Fibroblast of the aortic adventitia (primary cell): ENCODE measurements around the gene TMEM183A. TPM values are rescaled to one million over a fixed set of nuclear protein-coding genes. Genes with fewer than 3 reads are reported as not detected.

Experiments used
- DNase-seq: peaks from one replicate; pipeline ENCODE4 v3.0.0-alpha.2; 2010; ENCODE audit warnings: low read depth
- H3K4me3 ChIP-seq: 2 replicates; pipeline ENCODE4 v1.5.1; 2011; ENCODE audit warnings: low read depth, mild to moderate bottlenecking, control low read depth, low read length, moderate library complexity
- total RNA-seq: library from RNA; depleted of rRNA; stranded (reverse); fragments of >200 nt; gene quantifications from 2 replicates; pipeline ENCODE4 v1.2.3, GENCODE V29; 2012; ENCODE audit warnings: low replicate concordance
- TF ChIP-seq, protein P1 (sequence below): IDR thresholded peaks from 2 replicates; pipeline ENCODE4 v1.5.1; 2011; ENCODE audit warnings: mild to moderate bottlenecking, low read length, control low read depth, inconsistent platforms; ENCODE audit not compliant: insufficient read depth

Gene TMEM183A
- total RNA-seq, 1 donor, result 76.2 TPM

GRCh38 chr1:203069030-203069747, 62.0 kb downstream of the TMEM183A start:
- no peak overlapping the region for H3K4me3 ChIP-seq
- peak; percentile 28 for DNase-seq
- TF ChIP-seq, protein P1, sequence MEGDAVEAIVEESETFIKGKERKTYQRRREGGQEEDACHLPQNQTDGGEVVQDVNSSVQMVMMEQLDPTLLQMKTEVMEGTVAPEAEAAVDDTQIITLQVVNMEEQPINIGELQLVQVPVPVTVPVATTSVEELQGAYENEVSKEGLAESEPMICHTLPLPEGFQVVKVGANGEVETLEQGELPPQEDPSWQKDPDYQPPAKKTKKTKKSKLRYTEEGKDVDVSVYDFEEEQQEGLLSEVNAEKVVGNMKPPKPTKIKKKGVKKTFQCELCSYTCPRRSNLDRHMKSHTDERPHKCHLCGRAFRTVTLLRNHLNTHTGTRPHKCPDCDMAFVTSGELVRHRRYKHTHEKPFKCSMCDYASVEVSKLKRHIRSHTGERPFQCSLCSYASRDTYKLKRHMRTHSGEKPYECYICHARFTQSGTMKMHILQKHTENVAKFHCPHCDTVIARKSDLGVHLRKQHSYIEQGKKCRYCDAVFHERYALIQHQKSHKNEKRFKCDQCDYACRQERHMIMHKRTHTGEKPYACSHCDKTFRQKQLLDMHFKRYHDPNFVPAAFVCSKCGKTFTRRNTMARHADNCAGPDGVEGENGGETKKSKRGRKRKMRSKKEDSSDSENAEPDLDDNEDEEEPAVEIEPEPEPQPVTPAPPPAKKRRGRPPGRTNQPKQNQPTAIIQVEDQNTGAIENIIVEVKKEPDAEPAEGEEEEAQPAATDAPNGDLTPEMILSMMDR, result no peak

DNA sequence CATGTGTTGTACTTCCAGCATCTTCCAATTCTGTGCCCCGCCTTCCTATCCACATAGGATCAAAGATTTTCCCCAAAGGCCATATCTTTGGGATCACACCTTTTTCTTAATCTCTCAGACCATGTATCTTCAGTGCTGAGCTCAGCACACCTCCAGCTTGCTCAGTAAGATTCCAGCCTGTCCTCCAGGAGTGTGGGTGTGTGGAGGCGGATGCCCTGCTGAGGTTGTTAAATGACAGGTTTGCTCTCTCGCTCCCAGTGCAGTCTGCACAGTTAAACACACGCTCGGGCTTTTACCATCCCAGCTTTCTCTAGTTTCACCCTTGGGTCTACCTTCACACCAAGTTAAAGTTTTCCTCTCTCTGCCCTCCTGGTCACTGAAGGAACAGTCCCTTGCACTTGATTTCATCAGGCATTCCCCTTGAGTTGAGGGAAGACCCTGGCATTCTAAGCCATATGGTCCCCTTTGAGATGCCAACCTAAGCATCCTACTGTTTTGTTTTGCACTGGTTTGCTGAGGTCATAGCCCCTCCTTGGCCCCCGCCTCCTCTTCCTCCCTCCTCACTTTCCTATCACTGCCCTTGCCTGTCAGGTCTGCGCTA, 64.9 kb downstream of the TMEM183A start:
- no peak overlapping the region for H3K4me3 ChIP-seq
- DNase-seq, result no peak
- TF ChIP-seq, protein P1, result peak; percentile 4

DNA sequence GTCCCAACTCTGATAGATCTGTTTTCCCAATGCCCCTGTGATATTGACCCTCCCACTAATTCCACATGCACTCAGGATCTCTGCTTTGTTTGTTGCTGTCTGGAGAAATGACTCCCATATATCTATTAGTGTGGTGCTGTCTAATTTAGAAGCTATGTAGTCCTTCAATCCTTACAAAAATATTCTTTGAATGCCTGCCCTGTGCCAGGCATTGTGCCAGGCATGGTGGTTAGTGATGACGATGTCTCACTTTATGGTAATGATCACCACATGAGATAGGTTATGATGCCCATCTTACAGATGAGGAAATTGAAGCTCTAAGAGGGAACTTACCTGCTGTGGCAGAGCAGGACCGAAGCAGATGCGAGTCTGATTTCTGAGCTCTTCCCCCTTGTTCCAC, 65.7 kb downstream of the TMEM183A start:
- TF ChIP-seq, protein P1, result no peak
- DNase-seq, result no peak
- H3K4me3 ChIP-seq, result no peak overlapping the region

DNA sequence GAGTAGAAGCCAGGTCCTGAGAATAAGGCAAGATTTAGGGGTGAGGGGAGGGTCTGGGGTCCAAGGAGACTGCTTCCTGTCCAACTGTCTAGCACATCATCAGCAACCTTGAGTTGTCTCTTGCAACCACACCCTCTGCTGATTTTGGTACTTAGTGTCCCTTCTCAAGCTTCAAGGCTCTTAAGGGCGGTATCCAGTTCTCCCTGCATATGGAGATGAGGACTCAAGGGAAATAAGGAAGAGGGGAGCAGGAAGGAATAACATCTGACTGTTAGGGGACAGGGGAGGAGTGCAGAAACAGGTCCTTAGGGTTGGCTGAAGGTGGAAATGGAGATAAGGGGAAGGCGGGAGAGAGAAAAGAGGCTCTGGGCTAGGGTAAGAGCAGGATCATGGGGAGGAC, 66.3 kb downstream of the TMEM183A start:
- H3K4me3 ChIP-seq, result no peak overlapping the region
- no peak for DNase-seq
- TF ChIP-seq, protein P1, result no peak

Other genes with a start within 250 kb of the TMEM183A start
- 56.4 and 117 TPM in 2 replicates for gene KDM5B, start 199.0 kb upstream of the TMEM183A start, total RNA-seq
- not detected in 2 replicates for gene PCAT6, start 196.4 kb upstream of the TMEM183A start, total RNA-seq
- gene RABIF, start 118.2 kb upstream of the TMEM183A start, total RNA-seq, result 1.3 and 10.9 TPM in 2 replicates
- gene KLHL12, start 80.1 kb upstream of the TMEM183A start, total RNA-seq, result 22.2 and 29.6 TPM in 2 replicates
- gene ADIPOR1, start 49.1 kb upstream of the TMEM183A start, total RNA-seq, result 30.4 and 104 TPM in 2 replicates
- gene CYB5R1, start 40.1 kb upstream of the TMEM183A start, total RNA-seq, result 22.9 and 34.6 TPM in 2 replicates
- 1.3 and 10.0 TPM in 2 replicates for gene PPFIA4, start 19.1 kb downstream of the TMEM183A start, total RNA-seq
- gene MYOG, start 78.6 kb downstream of the TMEM183A start, total RNA-seq, result not detected in 2 replicates
- 0.72 and 6.5 TPM in 2 replicates for gene ADORA1, start 120.4 kb downstream of the TMEM183A start, total RNA-seq
- gene MYBPH, start 168.5 kb downstream of the TMEM183A start, total RNA-seq, result 0.08 TPM in 1 of 2 replicates, not detected in the other
- gene CHI3L1, start 179.3 kb downstream of the TMEM183A start, total RNA-seq, result 3.0 and 5.5 TPM in 2 replicates
- not detected in 2 replicates for gene CHIT1, start 222.3 kb downstream of the TMEM183A start, total RNA-seq